ENCODE results near the gene PCDHGC4.

PCDHGC4 gene

GRCh38 chr5:141484641-141485311 is at the start of gene PCDHGC4:
Gene PCDHGC4 (plus strand): TSS chr5:141485030. CDS start chr5:141485174, 144 bp downstream.
- DNase-seq (ENCODE audit: low spot score): no peak

GRCh38 chr5:141437221-141437620 is 47.6 kb upstream of the PCDHGC4 start:
- DNase-seq (ENCODE audit: low spot score): no peak

GRCh38 chr5:141439411-141440141 is 45.3 kb upstream of the PCDHGC4 start:
- no peak for DNase-seq (ENCODE audit: low spot score)

- DNase-seq (ENCODE audit: low spot score): no peak
Observed at GRCh38 chr5:141440341-141440740, 44.5 kb upstream of the PCDHGC4 start.

- no peak for DNase-seq (ENCODE audit: low spot score)
Observed at GRCh38 chr5:141441571-141442170, 43.2 kb upstream of the PCDHGC4 start.

DNA sequence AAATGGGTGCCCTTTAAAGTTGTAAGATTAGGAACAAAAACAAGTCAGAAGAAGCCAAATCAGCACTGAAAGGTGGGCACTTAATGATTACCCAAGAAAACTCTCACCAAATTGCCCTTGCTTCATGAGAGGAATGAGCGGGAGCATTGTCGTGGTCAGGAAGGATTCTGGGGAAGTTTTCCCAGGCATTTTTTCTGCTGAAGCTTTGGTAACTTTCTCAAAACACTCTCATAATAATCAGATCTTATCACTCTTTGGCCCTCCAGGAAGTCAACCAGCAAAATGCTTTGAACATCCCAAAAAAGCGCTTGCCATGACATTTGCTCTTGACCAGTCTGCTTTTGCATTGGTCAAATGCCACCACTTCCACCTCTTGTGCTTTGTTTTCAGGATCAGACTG is 19.5 kb upstream of the PCDHGC4 start:
- no peak for DNase-seq (ENCODE audit: low spot score)

DNA sequence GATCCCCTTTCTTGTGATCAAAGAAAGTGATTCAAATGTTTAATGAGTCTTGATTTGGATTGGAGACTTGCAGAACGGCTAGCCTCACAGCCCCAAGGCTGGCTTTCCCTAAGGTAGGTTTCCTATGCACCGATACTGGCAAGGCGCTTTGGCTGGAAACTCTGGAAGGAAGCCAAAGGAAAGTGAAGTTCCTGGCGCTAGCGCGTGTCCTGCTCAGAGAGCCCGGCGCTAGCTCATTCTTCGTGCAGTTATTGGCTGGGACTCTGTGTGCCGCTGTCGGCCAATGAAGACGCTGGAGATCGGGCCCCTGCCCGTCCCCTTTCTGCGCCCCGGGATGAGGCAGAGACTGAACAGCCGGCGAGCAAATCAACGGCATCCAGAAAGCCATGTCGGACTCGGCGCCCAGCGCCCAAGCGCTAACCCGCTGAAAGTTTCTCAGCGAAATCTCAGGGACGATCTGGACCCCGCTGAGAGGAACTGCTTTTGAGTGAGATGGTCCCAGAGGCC is 9.2 kb upstream of the PCDHGC4 start, which contains the start of gene PCDHGC3:
TSS of gene PCDHGC3 (plus strand) at position 342 of the 507 bp plus-strand sequence. CDS start at position 493, 151 bp downstream.
- peak; percentile 21 for DNase-seq (ENCODE audit: low spot score)

GRCh38 chr5:141476132-141476911 is 8.5 kb upstream of the PCDHGC4 start:
- DNase-seq (ENCODE audit: low spot score): no peak

GRCh38 chr5:141477044-141477575 is 7.7 kb upstream of the PCDHGC4 start:
- no peak for DNase-seq (ENCODE audit: low spot score)

DNA sequence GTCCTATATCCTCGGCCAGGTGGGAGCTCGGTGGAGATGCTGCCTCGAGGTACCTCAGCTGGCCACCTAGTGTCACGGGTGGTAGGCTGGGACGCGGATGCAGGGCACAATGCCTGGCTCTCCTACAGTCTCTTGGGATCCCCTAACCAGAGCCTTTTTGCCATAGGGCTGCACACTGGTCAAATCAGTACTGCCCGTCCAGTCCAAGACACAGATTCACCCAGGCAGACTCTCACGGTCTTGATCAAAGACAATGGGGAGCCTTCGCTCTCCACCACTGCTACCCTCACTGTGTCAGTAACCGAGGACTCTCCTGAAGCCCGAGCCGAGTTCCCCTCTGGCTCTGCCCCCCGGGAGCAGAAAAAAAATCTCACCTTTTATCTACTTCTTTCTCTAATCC is 7.0 kb upstream of the PCDHGC4 start:
- no peak for DNase-seq (ENCODE audit: low spot score)

- DNase-seq (ENCODE audit: low spot score): no peak
Observed at GRCh38 chr5:141478321-141478945, 6.4 kb upstream of the PCDHGC4 start.

DNA sequence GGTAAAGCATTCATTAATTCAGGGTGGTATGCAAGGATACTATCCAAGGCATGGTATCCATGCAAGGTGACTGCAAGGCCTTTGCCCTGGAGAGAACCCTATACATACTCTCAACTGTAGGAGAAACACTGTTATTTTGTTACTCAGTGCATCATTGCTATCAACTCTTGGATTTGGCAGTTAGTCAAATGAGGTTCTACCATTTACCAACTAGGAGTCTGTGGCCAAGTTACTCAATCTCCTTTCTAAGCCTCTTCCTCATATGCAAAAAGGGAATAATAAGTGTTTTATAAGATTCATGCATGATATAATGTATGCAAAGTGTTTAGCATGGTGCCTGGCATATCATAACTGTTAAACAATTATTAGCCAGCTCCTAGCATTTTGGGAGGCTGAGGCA is 5.1 kb upstream of the PCDHGC4 start:
- no peak for DNase-seq (ENCODE audit: low spot score)

DNA sequence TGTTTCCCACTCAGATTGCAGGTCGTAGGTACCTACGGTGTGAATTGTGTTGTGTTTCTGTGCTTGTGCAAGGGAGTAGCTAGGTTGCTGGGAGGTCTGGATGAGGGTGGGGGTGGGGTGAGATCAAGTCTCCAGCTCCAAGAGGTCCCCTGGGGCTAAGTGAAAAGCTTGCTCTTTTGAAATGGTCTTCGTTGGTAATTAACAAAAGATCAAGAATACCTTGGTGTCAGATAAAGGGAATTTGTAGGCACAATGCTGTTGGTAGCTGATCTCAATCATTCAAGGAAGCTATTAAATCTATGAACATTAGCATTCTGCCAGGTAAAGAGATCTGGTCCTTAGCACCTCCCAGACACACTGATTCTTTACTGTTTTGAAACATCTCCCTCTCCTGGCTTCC is 928 bp upstream of the PCDHGC4 start:
- no peak for DNase-seq (ENCODE audit: low spot score)

DNA sequence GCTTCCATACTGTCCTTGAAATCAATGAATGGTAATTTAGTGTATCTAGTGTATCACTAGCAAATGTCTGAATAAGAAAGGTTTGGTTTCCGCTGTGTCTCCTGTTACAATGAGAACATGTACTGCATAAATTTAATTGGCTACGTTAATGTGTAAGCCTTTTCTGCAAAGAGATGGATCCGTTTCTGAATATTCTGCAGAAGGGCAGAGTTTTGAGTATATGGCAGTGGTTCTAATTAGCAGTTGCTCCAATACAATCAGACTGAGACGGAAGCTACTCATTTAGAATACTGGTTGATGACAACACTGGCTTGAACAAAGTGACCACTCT is 555 bp upstream of the PCDHGC4 start:
- DNase-seq (ENCODE audit: low spot score): no peak

- DNase-seq (ENCODE audit: low spot score): no peak
Observed at GRCh38 chr5:141485321-141486055, 658 bp downstream of the PCDHGC4 start.

DNA sequence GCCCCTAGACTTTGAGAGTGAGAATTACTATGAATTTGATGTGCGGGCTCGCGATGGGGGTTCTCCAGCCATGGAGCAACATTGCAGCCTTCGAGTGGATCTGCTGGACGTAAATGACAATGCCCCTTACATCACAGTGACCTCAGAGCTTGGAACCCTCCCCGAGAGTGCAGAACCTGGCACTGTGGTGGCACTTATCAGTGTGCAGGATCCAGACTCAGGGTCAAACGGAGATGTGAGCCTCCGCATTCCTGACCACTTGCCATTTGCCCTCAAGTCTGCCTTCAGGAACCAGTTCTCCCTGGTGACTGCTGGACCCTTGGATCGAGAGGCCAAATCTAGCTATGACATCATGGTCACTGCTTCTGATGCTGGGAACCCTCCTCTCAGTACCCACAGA is 1.3 kb downstream of the PCDHGC4 start:
- no peak for DNase-seq (ENCODE audit: low spot score)

GRCh38 chr5:141487131-141487530 is 2.3 kb downstream of the PCDHGC4 start:
- DNase-seq (ENCODE audit: low spot score): no peak

DNA sequence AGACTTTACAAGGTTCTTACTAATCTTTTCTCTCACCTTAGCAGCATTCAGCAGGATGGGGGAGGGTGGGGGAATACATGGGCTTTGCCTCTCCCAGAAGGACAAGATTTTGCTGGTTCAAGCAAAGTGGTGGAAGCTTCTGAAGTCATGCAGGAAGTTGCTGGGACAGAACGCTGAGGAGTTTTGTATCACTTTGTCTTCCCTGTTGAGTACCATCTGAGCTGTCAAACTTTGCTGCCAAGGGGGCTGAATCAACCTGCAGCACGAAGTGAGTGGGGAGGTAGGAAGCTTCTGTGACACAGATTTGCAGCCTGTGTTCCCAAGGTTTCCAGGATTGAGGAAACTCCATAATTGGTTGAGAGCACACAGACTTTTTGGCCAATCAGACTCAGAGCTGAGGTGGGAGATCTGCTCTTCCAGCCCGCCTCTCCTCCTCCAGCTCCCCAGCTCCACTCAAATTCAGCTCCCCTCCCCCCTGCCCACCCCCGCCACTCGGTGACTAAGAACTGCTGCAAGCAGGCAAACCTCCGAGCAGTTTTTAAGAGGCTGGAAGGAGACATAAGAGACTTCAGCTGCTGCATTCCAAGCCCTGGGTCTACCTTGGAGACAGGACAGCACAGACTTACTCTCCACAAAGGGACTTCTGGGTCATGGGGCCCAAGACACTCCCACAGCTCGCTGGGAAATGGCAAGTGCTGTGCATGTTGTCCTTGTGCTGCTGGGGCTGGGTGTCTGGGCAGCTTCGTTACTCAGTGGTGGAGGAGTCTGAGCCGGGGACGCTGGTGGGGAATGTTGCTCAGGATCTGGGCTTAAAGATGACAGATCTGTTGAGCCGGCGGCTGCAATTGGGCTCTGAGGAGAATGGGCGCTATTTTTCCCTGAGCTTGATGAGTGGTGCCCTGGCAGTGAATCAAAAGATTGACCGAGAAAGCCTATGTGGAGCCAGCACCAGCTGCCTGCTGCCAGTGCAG is 4.0 kb downstream of the PCDHGC4 start, which contains the start of gene PCDHGC5:
TSS of gene PCDHGC5 (plus strand) at position 491 of the 971 bp plus-strand sequence. CDS start at position 651, 160 bp downstream.
- DNase-seq (ENCODE audit: low spot score): no peak

DNA sequence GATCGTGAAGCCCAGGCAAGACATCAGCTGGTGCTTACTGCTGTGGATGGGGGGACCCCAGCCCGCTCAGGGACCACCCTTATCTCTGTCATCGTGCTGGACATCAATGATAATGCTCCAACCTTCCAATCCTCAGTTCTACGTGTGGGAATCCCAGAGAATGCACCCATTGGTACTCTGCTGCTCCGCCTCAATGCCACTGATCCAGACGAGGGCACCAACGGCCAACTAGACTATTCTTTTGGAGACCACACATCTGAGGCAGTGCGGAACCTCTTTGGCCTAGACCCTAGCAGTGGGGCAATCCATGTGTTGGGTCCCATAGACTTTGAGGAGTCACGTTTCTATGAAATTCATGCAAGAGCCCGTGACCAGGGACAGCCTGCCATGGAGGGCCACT is 5.0 kb downstream of the PCDHGC4 start:
- DNase-seq (ENCODE audit: low spot score): no peak

Data from CD4-positive, alpha-beta T cell treated with Interleukin-2 at 100 ng/mL for 4 hours (primary cell).